DOHH2 (cell line): ENCODE measurements around the gene FGD4.

Source experiments
- H3F3A ChIP-seq: fragments of 200-600 bp; sonication (generic), shearing (Covaris generic); 2 replicates; pipeline ENCODE4 v1.6.0; 2016; ENCODE audit warnings: antibody characterized with exemption, mild to moderate bottlenecking; ENCODE audit not compliant: control insufficient read depth, insufficient read depth
- H3K27ac ChIP-seq: fragments of 200-600 bp; sonication (generic); 2 replicates; pipeline ENCODE4 v1.5.1; 2014; ENCODE audit warnings: low read depth, mild to moderate bottlenecking, low read length, moderate library complexity
- H3K27me3 ChIP-seq: fragments of 200-600 bp; sonication (generic); 2 replicates; pipeline ENCODE4 v1.6.1; 2014; ENCODE audit warnings: mild to moderate bottlenecking, low read length, mixed read lengths; ENCODE audit not compliant: control insufficient read depth
- H3K36me3 ChIP-seq: fragments of 200-600 bp; sonication (generic); 2 replicates; pipeline ENCODE4 v1.6.1; 2014; ENCODE audit warnings: mild to moderate bottlenecking, low read length, moderate library complexity, mixed read lengths; ENCODE audit not compliant: control insufficient read depth
- H3K4me1 ChIP-seq: fragments of 200-600 bp; sonication (generic); 2 replicates; pipeline ENCODE4 v1.6.1; 2014; ENCODE audit warnings: mild to moderate bottlenecking, low read length, mixed read lengths; ENCODE audit not compliant: control insufficient read depth
- H3K4me2 ChIP-seq: fragments of 200-600 bp; sonication (generic); 2 replicates; pipeline ENCODE4 v1.6.0; 2014; ENCODE audit warnings: mild to moderate bottlenecking, low read length, moderate library complexity
- H3K4me3 ChIP-seq: fragments of 200-600 bp; sonication (generic); 2 replicates; pipeline ENCODE4 v1.5.1; 2014; ENCODE audit warnings: mild to moderate bottlenecking, low read length, mixed read lengths
- H3K79me2 ChIP-seq: fragments of 200-600 bp; sonication (generic); 2 replicates; pipeline ENCODE4 v1.6.1; 2014; ENCODE audit warnings: mild to moderate bottlenecking, low read length, mixed read lengths; ENCODE audit not compliant: control insufficient read depth
- H3K9me2 ChIP-seq: fragments of 200-600 bp; sonication (generic); replicated peaks from 2 replicates; pipeline ENCODE4 v1.6.1; 2014; ENCODE audit warnings: mild to moderate bottlenecking, low read length, mixed read lengths; ENCODE audit not compliant: control insufficient read depth
- H3K9me3 ChIP-seq: fragments of 200-600 bp; sonication (generic); 2 replicates; pipeline ENCODE4 v1.6.1; 2014; ENCODE audit warnings: antibody characterized with exemption, low read length, mixed read lengths; ENCODE audit not compliant: control insufficient read depth, insufficient read depth
- H4K20me1 ChIP-seq: fragments of 200-600 bp; sonication (generic); 2 replicates; pipeline ENCODE4 v1.6.0; 2014; ENCODE audit warnings: low read depth, mild to moderate bottlenecking, antibody characterized with exemption, low read length, moderate library complexity; ENCODE audit not compliant: control insufficient read depth, insufficient read depth
- CTCF ChIP-seq: fragments of 200-600 bp; sonication (generic); IDR thresholded peaks from one replicate; pipeline ENCODE4 v1.5.1; 2014; ENCODE audit warnings: antibody characterized with exemption, mild to moderate bottlenecking, low read depth, low read length; ENCODE audit not compliant: poor library complexity, severe bottlenecking
- EZH2phosphoT487 ChIP-seq: fragments of 200-600 bp; sonication (generic); IDR thresholded peaks from 2 replicates; pipeline ENCODE4 v1.6.1; 2017; ENCODE audit warnings: borderline replicate concordance, mild to moderate bottlenecking, antibody characterized with exemption, low read length, moderate library complexity, mixed read lengths

The FGD4 gene

DNA sequence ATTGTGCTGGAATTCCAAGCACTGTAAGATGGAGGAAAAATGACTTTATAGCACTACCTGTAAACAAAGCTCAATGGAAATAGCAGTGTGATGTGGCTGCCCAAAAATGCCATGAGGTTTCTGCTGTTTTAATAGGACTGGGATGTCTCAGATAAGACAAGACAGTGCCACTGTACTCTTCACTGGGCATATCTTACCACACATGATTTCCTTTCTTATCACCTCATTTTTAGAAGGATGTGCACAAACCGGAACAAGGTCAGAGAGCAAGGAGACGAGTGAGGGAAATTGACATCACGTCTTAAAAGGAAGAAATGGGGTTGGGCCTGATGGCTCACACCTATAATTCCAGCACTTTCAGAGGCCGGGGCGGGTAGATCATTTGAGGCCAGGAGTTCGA, 38.4 kb upstream of the FGD4 start:
- no peaks in the 10 kb centered on the region for H3K9me3 ChIP-seq
- no peaks in the 10 kb centered on the region for H3K27me3 ChIP-seq
- no peaks in the 10 kb centered on the region for H3F3A ChIP-seq
- H3K79me2 ChIP-seq, result no peaks in the 10 kb centered on the region
- H3K4me1 ChIP-seq, result no peaks in the 10 kb centered on the region
- H3K4me3 ChIP-seq, result no peak overlapping the region
- no peak overlapping the region for H3K27ac ChIP-seq
- H3K4me2 ChIP-seq, result no peak overlapping the region
- no peaks in the 10 kb centered on the region for H4K20me1 ChIP-seq
- TF ChIP-seq CTCF (no peak), EZH2phosphoT487 (no peak)
- no peaks in the 10 kb centered on the region for H3K36me3 ChIP-seq
- no peaks in the 10 kb centered on the region for H3K9me2 ChIP-seq

DNA sequence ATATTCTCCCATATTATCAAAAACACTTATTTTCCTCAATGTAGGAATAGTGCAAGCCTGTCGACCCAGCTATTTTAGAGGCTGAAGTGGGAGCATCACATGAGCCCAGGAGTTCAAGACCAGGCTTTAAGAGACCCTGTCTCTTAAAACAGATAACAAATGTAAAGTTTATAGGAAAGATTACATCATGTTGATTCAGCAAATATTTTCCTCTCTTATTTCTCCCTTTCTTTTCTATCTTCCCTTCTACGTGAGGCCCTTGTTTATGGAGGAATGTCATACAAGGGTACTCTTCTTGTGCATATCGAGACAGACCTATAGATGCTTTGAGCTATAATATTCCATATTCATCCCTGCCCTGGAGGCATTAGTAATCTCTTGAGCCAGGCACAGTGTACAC, 36.5 kb upstream of the FGD4 start:
- H3K27ac ChIP-seq, result no peak overlapping the region
- no peak overlapping the region for H3K4me3 ChIP-seq
- no peaks in the 10 kb centered on the region for H3K27me3 ChIP-seq
- no peak overlapping the region for H3K4me2 ChIP-seq
- H3K36me3 ChIP-seq, result no peaks in the 10 kb centered on the region
- no peaks in the 10 kb centered on the region for H3F3A ChIP-seq
- TF ChIP-seq CTCF (no peak), EZH2phosphoT487 (no peak)
- no peaks in the 10 kb centered on the region for H3K9me2 ChIP-seq
- H3K4me1 ChIP-seq, result no peaks in the 10 kb centered on the region
- no peaks in the 10 kb centered on the region for H3K9me3 ChIP-seq
- no peaks in the 10 kb centered on the region for H4K20me1 ChIP-seq
- H3K79me2 ChIP-seq, result no peaks in the 10 kb centered on the region

DNA sequence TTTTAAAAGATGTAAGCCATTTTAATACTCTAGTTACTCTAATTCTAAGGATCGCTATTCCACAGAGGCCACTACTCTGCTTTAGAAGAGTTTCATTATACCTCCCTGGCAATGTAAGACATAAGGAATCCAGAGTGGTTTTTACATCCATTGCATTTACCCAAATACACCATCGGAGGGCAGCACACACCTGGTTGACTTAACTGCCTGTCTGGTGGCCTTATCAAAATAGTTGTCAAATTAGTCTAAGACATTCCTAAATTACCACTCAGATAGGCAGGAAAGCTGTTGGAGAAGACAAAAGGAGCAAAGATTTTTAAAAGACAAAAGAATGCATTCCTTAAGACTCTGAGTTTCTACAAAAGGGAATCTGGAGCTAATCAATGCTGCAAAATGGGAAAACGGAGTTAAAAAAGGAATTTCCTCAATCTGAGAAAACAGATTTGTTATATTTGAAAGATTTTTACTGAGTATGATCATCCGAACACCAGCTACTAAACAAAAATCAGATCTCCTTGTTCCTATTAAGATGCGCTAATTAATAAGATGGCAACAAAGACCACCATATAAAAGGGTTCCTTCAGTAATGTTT, 33.8 kb upstream of the FGD4 start:
- no peaks in the 10 kb centered on the region for H3K4me1 ChIP-seq
- no peaks in the 10 kb centered on the region for H3K9me3 ChIP-seq
- no peaks in the 10 kb centered on the region for H3K79me2 ChIP-seq
- H3F3A ChIP-seq, result no peaks in the 10 kb centered on the region
- no peaks in the 10 kb centered on the region for H3K36me3 ChIP-seq
- H3K4me2 ChIP-seq, result no peak overlapping the region
- no peak overlapping the region for H3K27ac ChIP-seq
- no peaks in the 10 kb centered on the region for H3K9me2 ChIP-seq
- no peaks in the 10 kb centered on the region for H4K20me1 ChIP-seq
- no peaks in the 10 kb centered on the region for H3K27me3 ChIP-seq
- TF ChIP-seq CTCF (peak; percentile 81), EZH2phosphoT487 (no peak)
- no peak overlapping the region for H3K4me3 ChIP-seq
